Superior temporal gyrus (tissue), 1 donor: Measurements from ENCODE around the gene RBMY1D.
"Not testable (repeated sequence)": the region's sequence is repeated elsewhere in the genome, so short reads cannot be mapped to it uniquely, and the experiment has no call there.

ENCODE experiments used
- DNase-seq: peaks from one replicate; pipeline ENCODE4 v3.0.0-alpha.2; 2016; ENCODE audit errors: extremely low spot score

The RBMY1D gene

GRCh38 chrY:21894426-21894825 lies at the start of gene RBMY1D:
Gene RBMY1D, minus strand, starts transcription at chrY:21894526. Its CDS starts 2,013 bp downstream, at chrY:21892513.
- DNase-seq = not testable (repeated sequence)

DNA sequence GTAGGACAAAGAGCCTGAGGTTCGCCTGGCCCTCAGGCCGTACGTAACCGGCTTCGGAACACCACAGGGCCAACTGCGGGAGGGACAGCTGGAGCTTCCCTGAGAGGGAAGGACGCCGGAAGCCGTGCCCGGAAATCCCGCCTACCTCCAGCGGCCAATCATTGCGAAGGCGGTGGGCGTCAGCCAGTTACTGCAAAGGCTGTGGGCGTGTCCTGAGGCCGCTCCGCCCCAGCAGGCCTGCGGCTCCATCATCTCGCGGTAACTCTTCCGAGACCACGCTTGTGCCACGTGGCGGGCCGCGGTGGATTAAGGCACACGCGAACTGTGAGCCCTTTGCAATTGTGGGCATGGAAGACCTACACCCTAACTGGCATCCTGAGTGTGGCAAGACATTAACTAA lies 23.6 kb upstream of the RBMY1D start, which contains the start of gene RBMY1E:
Gene RBMY1E, minus strand, starts transcription at position 101 of the 400 bp plus-strand sequence. CDS start 1,978 bp downstream, outside the sequence.
- DNase-seq = not testable (repeated sequence)

- DNase-seq = not testable (repeated sequence)
Observed at GRCh38 chrY:21869407-21870076, 24.8 kb downstream of the RBMY1D start.

DNA sequence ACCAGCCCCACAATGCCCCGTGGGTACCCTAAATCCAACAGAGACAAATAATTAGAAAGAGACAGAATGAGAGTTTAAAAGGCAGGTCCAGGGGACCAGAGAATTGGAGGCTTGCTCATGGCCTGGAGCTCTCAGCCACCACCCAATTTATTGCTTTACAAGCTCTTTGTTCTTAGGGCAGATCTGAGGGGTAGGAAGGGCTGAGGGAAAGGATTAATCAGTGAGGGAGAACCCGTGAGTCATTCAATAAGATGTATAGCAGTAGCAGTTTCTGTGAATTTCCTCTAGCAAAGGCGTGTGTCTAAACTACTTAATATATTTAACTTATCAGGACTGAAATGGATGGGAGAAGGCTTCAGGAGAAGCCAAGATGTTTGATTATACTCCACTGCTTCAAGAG lies 48.8 kb downstream of the RBMY1D start:
- no peak for DNase-seq

GRCh38 chrY:21842090-21842489 lies 52.2 kb downstream of the RBMY1D start:
- no peak for DNase-seq

GRCh38 chrY:21839489-21839888 lies 54.8 kb downstream of the RBMY1D start:
- DNase-seq = no peak

DNA sequence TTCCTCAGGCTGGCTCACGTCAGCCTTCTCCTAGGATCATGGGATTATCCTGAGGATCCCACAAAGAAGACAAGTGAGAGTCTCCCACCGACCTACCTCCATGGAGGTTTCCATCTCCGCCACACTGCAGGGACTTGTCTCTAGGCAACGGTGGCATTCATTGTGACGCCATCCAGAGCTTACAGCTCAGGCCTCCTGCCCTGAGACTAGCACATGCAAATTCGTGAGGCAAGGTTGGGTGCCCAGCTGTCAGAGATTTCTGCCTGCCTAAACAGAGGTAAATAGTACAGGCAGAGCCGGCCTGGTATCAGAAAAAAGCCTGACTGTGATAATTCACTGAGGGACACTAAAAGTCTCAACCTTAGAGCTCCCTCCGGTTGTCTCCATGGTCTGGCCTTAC lies 58.0 kb downstream of the RBMY1D start:
- no peak for DNase-seq

DNA sequence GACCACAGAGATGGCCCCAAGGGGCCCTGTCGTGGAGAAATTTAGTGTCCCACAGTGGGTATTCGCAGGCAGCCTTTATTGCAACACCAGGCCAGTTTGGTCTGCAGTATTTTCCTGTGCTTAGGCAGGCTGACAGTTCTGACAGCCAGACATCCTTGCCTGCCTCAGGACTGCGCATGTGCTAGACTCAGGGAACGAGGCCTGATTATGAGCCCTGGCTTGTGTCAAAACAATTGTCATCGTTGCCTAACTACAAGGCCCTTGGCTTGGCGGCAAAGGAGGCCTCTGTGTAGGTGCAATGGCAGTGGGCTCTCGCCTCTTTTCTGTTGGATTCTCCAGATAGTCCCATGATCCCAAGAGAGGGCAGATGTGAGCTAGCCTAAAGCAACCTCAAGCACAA lies 59.3 kb downstream of the RBMY1D start:
- DNase-seq = no peak
